Measurements from ENCODE around the gene NTHL1.

The NTHL1 gene

GRCh38 chr16:2040041-2040786 is 7.4 kb downstream of the NTHL1 start:
- H3K36me3 ChIP-seq (ENCODE audit: insufficient read depth, low read length): peaks cover 3% of the 10 kb centered on the region; the same call in 1 of the 2 replicates
- H3K9me3 ChIP-seq (ENCODE audit: low read depth, low read length): no peaks in the 10 kb centered on the region
- DNase-seq (ENCODE audit: low read depth, low spot score): no peak
- H3K9ac ChIP-seq (ENCODE audit: insufficient read length): no peak overlapping the region
- no peak overlapping the region for H3K4me3 ChIP-seq
- H3K27ac ChIP-seq: peak overlapping the region; percentile 99
- TF ChIP-seq EZH2 (IDR thresholded peaks at IDR 0.05): no peak
- no peak for TF ChIP-seq FOXP2 (optimal IDR thresholded peaks at IDR 0.05; ENCODE audit: control extremely low read depth, extremely low read length, insufficient read depth)
- TF ChIP-seq POLR2AphosphoS5 (IDR thresholded peaks at IDR 0.05; ENCODE audit: borderline replicate concordance, low read depth, low read length): no peak

GRCh38 chr16:2039274-2040031 is 8.2 kb downstream of the NTHL1 start:
- Histone ChIP-seq H3K9ac (ENCODE audit: insufficient read length) (no peak overlapping the region), H3K27ac (peak overlapping the region; percentile 99), H3K9me3 (ENCODE audit: low read depth, low read length) (no peaks in the 10 kb centered on the region), H3K4me3 (no peak overlapping the region), H3K36me3 (ENCODE audit: insufficient read depth, low read length) (peaks cover 3% of the 10 kb centered on the region; the same call in 1 of the 2 replicates)
- TF ChIP-seq FOXP2 (optimal IDR thresholded peaks at IDR 0.05; ENCODE audit: control extremely low read depth, extremely low read length, insufficient read depth) (no peak), EZH2 (IDR thresholded peaks at IDR 0.05) (no peak), POLR2AphosphoS5 (IDR thresholded peaks at IDR 0.05; ENCODE audit: borderline replicate concordance, low read depth, low read length) (peak; percentile 19; the same call in 1 of the 2 replicates)
- no peak for DNase-seq (ENCODE audit: low read depth, low spot score)

GRCh38 chr16:2038382-2039231 is 9.0 kb downstream of the NTHL1 start:
- peak overlapping the region; percentile 99 for H3K27ac ChIP-seq
- peaks cover 3% of the 10 kb centered on the region; the same call in 1 of the 2 replicates for H3K36me3 ChIP-seq (ENCODE audit: insufficient read depth, low read length)
- no peaks in the 10 kb centered on the region for H3K9me3 ChIP-seq (ENCODE audit: low read depth, low read length)
- no peak for DNase-seq (ENCODE audit: low read depth, low spot score)
- TF ChIP-seq POLR2AphosphoS5 (IDR thresholded peaks at IDR 0.05; ENCODE audit: borderline replicate concordance, low read depth, low read length) (no peak), EZH2 (IDR thresholded peaks at IDR 0.05) (no peak), FOXP2 (optimal IDR thresholded peaks at IDR 0.05; ENCODE audit: control extremely low read depth, extremely low read length, insufficient read depth) (no peak)
- peak overlapping the region; percentile 43 for H3K9ac ChIP-seq (ENCODE audit: insufficient read length)
- H3K4me3 ChIP-seq: peak overlapping the region; percentile 71

GRCh38 chr16:2037647-2038381 is 9.8 kb downstream of the NTHL1 start:
- peak overlapping the region; percentile 71 for H3K4me3 ChIP-seq
- no peaks in the 10 kb centered on the region for H3K9me3 ChIP-seq (ENCODE audit: low read depth, low read length)
- H3K9ac ChIP-seq (ENCODE audit: insufficient read length): peak overlapping the region; percentile 89
- peak overlapping the region; percentile 99 for H3K27ac ChIP-seq
- no peak for DNase-seq (ENCODE audit: low read depth, low spot score)
- peaks cover 3% of the 10 kb centered on the region; the same call in 1 of the 2 replicates for H3K36me3 ChIP-seq (ENCODE audit: insufficient read depth, low read length)
- TF ChIP-seq FOXP2 (optimal IDR thresholded peaks at IDR 0.05; ENCODE audit: control extremely low read depth, extremely low read length, insufficient read depth) (no peak), EZH2 (IDR thresholded peaks at IDR 0.05) (no peak), POLR2AphosphoS5 (IDR thresholded peaks at IDR 0.05; ENCODE audit: borderline replicate concordance, low read depth, low read length) (no peak)

GRCh38 chr16:2037115-2037514 is 10.5 kb downstream of the NTHL1 start:
- H3K27ac ChIP-seq: peak overlapping the region; percentile 99
- H3K9ac ChIP-seq (ENCODE audit: insufficient read length): peak overlapping the region; percentile 89
- H3K4me3 ChIP-seq: peak overlapping the region; percentile 71; the same call in 1 of the 2 replicates
- TF ChIP-seq EZH2 (IDR thresholded peaks at IDR 0.05) (no peak), FOXP2 (optimal IDR thresholded peaks at IDR 0.05; ENCODE audit: control extremely low read depth, extremely low read length, insufficient read depth) (no peak), POLR2AphosphoS5 (IDR thresholded peaks at IDR 0.05; ENCODE audit: borderline replicate concordance, low read depth, low read length) (no peak)
- H3K36me3 ChIP-seq (ENCODE audit: insufficient read depth, low read length): peaks cover 3% of the 10 kb centered on the region; the same call in 1 of the 2 replicates
- DNase-seq (ENCODE audit: low read depth, low spot score): no peak
- no peaks in the 10 kb centered on the region for H3K9me3 ChIP-seq (ENCODE audit: low read depth, low read length)

GRCh38 chr16:2036200-2036966 is 11.3 kb downstream of the NTHL1 start:
- Histone ChIP-seq H3K27ac (peak overlapping the region; percentile 99), H3K9me3 (ENCODE audit: low read depth, low read length) (no peaks in the 10 kb centered on the region), H3K36me3 (ENCODE audit: insufficient read depth, low read length) (peaks cover 3% of the 10 kb centered on the region; the same call in 1 of the 2 replicates), H3K9ac (ENCODE audit: insufficient read length) (peak overlapping the region; percentile 64), H3K4me3 (peak overlapping the region; percentile 47)
- TF ChIP-seq FOXP2 (optimal IDR thresholded peaks at IDR 0.05; ENCODE audit: control extremely low read depth, extremely low read length, insufficient read depth): no peak
- no peak for TF ChIP-seq POLR2AphosphoS5 (IDR thresholded peaks at IDR 0.05; ENCODE audit: borderline replicate concordance, low read depth, low read length)
- no peak for TF ChIP-seq EZH2 (IDR thresholded peaks at IDR 0.05)
- DNase-seq (ENCODE audit: low read depth, low spot score): no peak

All from SK-N-MC (cell line).